Hematopoietic multipotent progenitor cell treated with erythropoietin and hydrocortisone succinate and interleukin-3 and kit ligand, for 6 days (in vitro differentiated cells): ENCODE data around the gene DYSF.

ENCODE experiments used
- DNase-seq: peaks from one replicate; pipeline ENCODE4 v3.0.0-alpha.2; 2015

DYSF gene

DNA sequence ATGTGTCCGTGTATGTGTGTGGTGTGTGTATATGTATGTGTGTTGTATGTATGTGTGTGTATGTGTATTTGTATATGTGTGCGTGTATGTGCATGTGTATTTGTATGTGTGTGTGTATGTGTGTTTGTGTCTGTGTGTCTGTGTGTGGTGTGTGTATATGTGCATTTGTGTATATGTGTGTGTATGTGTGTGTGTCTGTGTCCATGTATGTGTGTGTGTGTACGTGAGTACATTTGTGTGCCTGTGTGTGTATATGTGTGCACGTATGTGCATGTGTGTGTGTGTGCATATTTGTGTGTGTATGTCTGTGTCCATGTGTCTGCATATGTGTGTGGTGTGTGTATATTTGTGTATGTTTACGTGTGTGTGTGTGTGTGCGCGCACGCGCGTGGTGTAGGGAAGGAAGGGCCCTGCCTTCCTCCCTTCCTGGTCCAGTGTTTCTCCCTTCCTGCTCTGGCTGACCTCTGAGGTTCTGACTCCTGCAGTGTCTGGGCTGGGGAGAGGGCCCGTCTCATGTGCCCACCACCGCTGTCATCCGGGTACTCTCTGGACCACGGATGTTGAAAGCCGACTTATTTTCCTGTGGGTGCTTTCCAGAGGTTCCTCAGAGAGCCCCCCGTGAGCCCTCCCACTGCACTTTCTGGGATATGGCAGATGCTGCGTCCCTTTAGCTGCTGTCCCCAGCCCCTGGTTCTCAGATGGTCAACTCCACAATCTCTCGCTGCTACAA lies 209.5 kb downstream of the DYSF start:
- DNase-seq: no peak

- no peak for DNase-seq
Observed at GRCh38 chr2:71664161-71664560, 210.8 kb downstream of the DYSF start.

GRCh38 chr2:71665168-71666093 lies 212.1 kb downstream of the DYSF start:
- DNase-seq: no peak

GRCh38 chr2:71666094-71666474 lies 212.7 kb downstream of the DYSF start:
- no peak for DNase-seq

- DNase-seq: no peak
Observed at GRCh38 chr2:71667256-71668182, 214.2 kb downstream of the DYSF start.

DNA sequence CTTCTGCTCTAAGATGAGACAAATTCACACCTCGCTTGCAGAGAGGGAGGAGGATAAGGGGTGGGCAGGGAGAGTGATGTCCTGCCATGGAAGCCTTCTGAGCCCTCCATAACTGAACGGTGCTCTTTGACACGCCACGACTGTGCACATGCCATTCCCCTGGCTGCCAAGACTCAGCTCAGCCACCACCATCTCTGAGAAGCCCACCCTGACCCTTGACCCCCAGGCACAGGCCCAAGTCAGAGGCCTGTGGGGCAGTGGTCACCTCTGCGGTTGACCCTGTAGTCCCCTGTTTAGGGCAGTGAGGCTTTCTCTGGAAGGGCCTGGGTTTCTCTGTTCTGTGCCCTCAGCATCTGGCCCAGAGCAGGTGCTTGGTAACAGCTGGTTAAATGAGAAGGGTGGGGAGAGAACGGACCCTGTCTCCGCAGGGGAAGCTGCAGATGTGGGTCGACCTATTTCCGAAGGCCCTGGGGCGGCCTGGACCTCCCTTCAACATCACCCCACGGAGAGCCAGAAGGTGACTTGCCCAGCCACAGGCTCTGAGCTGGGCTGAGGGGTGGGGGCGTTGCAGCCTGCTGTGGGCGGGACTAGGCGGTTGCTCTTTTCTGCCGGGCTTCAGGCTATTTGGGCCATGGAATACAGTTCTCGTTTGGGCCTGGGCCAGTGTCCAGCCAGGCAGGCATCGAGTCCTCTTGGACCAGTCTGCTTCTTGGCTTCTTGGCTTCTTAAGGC lies 215.1 kb downstream of the DYSF start:
- DNase-seq: no peak

- DNase-seq: no peak
Observed at GRCh38 chr2:71669058-71669456, 215.7 kb downstream of the DYSF start.

DNA sequence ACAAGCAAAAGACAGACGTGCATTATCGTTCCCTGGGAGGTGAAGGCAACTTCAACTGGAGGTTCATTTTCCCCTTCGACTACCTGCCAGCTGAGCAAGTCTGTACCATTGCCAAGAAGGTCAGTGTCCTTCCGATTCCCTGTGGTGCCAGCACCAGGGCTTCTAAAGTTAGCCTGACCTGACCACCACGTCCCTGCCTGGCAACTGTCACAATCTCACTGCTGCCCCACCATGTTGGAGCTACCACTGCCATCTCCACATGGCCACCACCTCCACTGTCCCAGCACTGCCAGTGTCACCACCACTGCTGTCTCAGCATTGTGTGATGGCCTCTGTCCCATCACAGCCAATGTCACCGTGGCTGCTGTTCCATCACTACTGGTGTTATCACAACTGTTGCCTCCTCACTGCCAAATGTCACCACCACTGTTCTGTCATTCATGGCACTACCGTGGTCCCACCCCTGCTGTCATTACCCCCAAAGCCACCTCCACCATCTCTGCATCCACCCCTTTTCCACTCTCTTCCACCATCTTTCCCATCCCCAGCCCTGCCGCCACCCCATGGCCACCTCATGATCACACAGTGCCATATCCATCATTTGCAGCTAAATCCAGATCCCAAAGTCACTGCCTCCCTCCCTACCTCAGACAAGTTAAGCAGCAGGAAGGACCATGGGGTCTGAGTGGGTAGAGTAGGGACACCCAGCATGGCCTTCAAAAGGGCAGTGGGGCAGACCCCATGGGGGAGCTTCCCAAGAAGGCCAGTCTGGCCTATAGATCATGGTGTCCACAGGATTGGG lies 216.5 kb downstream of the DYSF start:
- no peak for DNase-seq

DNA sequence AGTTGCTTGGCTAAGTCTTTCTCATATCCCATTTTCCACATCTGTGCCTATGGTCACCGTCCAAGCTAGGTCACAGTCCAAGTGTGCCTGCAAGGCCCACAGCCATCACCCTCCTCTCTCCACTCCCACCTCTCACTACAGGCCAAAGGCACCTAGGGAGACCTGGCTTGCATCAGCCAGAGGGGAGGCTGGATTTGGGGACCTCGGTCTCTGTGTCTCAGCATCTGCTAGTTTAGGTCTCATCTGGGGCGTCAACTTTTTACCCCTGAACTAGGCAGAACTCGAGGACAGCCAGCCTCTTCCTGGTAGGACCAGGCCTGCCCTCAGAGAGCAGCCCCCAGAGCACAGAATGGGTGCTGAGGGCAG lies 217.1 kb downstream of the DYSF start:
- DNase-seq: no peak

DNA sequence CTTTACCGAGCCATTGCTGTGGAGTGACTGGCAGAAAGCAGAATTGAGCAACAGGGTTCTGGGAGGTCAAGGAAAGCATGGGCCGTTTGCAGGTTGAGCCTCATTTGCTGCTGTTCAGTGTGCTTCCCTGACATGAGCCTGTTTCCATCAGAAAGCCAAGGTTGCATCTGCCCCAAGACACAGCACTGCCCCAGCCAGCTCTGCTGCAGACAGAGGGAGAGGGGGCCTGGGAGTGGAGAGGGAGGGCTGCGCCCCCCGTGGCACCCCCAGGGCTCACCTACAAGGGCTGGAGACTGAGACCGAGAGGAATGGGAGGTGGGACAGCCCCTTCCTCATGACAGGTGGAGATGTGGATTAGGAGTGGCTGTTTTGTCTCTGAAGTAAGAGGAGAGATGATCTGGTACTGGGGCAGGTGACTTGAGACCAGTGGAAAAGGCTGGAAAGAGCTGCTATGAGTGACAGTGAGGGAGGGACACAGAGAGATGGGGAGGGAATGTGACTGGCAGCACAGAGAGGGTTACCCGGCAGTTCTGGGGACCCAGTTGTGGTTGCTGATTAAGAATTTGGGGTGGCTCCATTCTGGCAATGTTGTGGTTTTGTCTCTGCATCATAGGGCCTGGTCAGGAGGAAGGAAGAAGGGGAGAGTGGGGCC lies 218.0 kb downstream of the DYSF start:
- no peak for DNase-seq

GRCh38 chr2:71671895-71672825 lies 218.8 kb downstream of the DYSF start:
- DNase-seq: no peak

- no peak for DNase-seq
Observed at GRCh38 chr2:71672826-71673795, 219.8 kb downstream of the DYSF start.

GRCh38 chr2:71674158-71674851 lies 220.9 kb downstream of the DYSF start:
- no peak for DNase-seq

DNA sequence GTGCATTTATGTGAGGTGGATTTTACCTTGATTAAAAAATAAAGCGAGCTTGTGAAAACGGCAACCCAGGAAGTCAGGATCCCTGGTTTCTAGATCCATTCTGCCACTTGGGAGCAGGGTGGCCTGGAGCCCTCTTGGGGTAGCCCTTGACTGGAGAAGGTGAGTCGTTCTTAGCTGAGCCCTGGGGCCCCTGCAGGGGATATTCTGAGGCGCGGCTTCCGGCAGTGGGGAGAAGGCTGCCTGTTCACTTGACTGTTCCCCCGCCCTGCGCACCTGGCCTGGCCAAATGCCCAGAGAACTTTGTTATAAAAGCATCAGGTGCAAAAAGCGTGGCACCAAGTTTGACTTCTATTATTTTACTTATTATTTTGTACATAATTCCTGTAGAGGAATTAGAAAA lies 221.9 kb downstream of the DYSF start:
- no peak for DNase-seq

- DNase-seq: no peak
Observed at GRCh38 chr2:71678874-71679273, 225.5 kb downstream of the DYSF start.

- DNase-seq: no peak
Observed at GRCh38 chr2:71679491-71679890, 226.1 kb downstream of the DYSF start.

GRCh38 chr2:71680925-71681324 lies 227.6 kb downstream of the DYSF start:
- DNase-seq: no peak

GRCh38 chr2:71681626-71682025 lies 228.3 kb downstream of the DYSF start:
- no peak for DNase-seq
